ENCODE results near the gene YBX1. TPM values are rescaled to one million over a fixed set of nuclear protein-coding genes. Genes with fewer than 3 reads are reported as not detected.
A peak's percentile ranks its signal among the peaks of the same experiment; 100 is the strongest.

YBX1 gene
- total and polyA plus RNA-seq, 2 of the 13 experiments (the other 11 are each of a cell fraction or from before 2014, with no cell fraction given), result 339 to 628 TPM

DNA sequence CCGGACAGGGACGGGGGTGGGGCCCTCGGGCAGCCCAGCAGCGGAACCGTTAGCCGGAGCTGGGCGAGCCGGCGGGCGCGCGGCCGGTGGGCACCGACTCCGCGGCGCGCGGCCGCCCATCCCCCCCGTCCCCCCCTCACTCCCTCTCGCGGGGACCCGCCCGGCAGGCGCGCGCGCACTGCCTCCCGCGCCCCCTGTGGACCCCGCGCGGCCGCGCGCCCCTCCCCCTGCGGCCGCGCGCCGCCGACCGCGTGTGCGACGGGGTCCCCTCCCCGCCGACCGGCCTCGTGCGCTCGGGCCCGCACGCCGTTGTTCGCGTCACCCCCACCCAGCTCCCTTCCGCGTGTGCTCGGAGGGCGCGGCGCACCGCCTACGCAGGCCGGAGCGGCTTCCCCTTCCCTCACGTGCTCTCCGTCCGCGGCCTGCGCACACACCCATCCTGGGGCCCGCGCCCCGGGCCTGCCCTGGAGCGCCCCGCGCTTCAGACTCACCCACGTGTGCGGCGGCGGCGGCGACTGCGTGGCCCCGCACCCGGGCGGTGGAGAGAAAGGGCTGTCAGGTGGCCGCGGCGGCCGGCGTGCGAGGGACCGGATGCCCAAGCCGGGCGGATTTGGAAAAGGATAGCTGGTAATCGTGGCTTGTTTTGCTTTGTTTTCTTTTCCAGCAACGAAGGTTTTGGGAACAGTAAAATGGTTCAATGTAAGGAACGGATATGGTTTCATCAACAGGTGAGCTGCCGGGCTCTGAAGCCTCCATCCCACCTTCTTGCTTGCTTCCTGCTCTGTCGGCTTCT, 717 bp downstream of the YBX1 start (continued):
- TF ChIP-seq BHLHE40 (IDR thresholded peaks at IDR 0.05; ENCODE audit: low read length), result peak; percentile 89
- peak; percentile 98 for TF ChIP-seq MYC (CRISPR knock-in tag; IDR thresholded peaks at IDR 0.05; ENCODE audit: borderline replicate concordance)
- TF ChIP-seq ARID4A (CRISPR knock-in tag; IDR thresholded peaks at IDR 0.05; ENCODE audit: borderline replicate concordance), result peak; percentile 94
- TF ChIP-seq FOXO1 (CRISPR knock-in tag; IDR thresholded peaks at IDR 0.05), result peak; percentile 50; the same call in 1 of the 2 replicates
- no peak for TF ChIP-seq HDAC6 (IDR thresholded peaks at IDR 0.05; ENCODE audit: low read depth, low read length)
- TF ChIP-seq BORCS8-MEF2B (CRISPR knock-in tag; IDR thresholded peaks at IDR 0.05), result no peak
- 0 out of 2 replicates have a peak, but pooled peaks have one; percentile 29 for TF ChIP-seq ZNF552 (CRISPR knock-in tag; IDR thresholded peaks at IDR 0.05; ENCODE audit: borderline replicate concordance)
- TF ChIP-seq ZNF468 (CRISPR knock-in tag; IDR thresholded peaks at IDR 0.05), result no peak
- TF ChIP-seq SP1 (IDR thresholded peaks at IDR 0.05), result no peak
- TF ChIP-seq SP1 (CRISPR knock-in tag; IDR thresholded peaks at IDR 0.05), result peak; percentile 40; the same call in 1 of the 2 replicates
- TF ChIP-seq, protein P1, sequence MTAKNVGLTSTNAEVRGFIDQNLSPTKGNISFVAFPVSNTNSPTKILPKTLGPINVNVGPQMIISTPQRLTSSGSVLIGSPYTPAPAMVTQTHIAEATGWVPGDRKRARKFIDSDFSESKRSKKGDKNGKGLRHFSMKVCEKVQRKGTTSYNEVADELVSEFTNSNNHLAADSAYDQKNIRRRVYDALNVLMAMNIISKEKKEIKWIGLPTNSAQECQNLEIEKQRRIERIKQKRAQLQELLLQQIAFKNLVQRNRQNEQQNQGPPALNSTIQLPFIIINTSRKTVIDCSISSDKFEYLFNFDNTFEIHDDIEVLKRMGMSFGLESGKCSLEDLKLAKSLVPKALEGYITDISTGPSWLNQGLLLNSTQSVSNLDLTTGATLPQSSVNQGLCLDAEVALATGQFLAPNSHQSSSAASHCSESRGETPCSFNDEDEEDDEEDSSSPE (CRISPR knock-in tag; IDR thresholded peaks at IDR 0.05), result peak; percentile 39; the same call in 1 of the 2 replicates
- TF ChIP-seq, protein P2, sequence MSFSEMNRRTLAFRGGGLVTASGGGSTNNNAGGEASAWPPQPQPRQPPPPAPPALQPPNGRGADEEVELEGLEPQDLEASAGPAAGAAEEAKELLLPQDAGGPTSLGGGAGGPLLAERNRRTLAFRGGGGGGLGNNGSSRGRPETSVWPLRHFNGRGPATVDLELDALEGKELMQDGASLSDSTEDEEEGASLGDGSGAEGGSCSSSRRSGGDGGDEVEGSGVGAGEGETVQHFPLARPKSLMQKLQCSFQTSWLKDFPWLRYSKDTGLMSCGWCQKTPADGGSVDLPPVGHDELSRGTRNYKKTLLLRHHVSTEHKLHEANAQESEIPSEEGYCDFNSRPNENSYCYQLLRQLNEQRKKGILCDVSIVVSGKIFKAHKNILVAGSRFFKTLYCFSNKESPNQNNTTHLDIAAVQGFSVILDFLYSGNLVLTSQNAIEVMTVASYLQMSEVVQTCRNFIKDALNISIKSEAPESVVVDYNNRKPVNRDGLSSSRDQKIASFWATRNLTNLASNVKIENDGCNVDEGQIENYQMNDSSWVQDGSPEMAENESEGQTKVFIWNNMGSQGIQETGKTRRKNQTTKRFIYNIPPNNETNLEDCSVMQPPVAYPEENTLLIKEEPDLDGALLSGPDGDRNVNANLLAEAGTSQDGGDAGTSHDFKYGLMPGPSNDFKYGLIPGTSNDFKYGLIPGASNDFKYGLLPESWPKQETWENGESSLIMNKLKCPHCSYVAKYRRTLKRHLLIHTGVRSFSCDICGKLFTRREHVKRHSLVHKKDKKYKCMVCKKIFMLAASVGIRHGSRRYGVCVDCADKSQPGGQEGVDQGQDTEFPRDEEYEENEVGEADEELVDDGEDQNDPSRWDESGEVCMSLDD (CRISPR knock-in tag; IDR thresholded peaks at IDR 0.05; ENCODE audit: borderline replicate concordance), result peak; percentile 59; the same call in 1 of the 2 replicates
- TF ChIP-seq AGO2 (optimal IDR thresholded peaks at IDR 0.05; ENCODE audit: low read depth, low read length), result peak; percentile 94
- TF ChIP-seq ZNF232 (CRISPR knock-in tag; IDR thresholded peaks at IDR 0.05; ENCODE audit: borderline replicate concordance), result peak; percentile 76
- peak; percentile 50; the same call in 1 of the 2 replicates for TF ChIP-seq ZNF274 (CRISPR knock-in tag; IDR thresholded peaks at IDR 0.05)
- TF ChIP-seq, protein P3, sequence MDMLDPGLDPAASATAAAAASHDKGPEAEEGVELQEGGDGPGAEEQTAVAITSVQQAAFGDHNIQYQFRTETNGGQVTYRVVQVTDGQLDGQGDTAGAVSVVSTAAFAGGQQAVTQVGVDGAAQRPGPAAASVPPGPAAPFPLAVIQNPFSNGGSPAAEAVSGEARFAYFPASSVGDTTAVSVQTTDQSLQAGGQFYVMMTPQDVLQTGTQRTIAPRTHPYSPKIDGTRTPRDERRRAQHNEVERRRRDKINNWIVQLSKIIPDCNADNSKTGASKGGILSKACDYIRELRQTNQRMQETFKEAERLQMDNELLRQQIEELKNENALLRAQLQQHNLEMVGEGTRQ (IDR thresholded peaks at IDR 0.05; ENCODE audit: low read depth, low read length), result peak; percentile 38; the same call in 1 of the 2 replicates
- TF ChIP-seq, protein P3 (CRISPR knock-in tag; IDR thresholded peaks at IDR 0.05; ENCODE audit: borderline replicate concordance), result no peak
- TF ChIP-seq CEBPB (IDR thresholded peaks at IDR 0.05; ENCODE audit: borderline replicate concordance, low read depth, low read length), result no peak
- peak; percentile 69; the same call in 1 of the 2 replicates for TF ChIP-seq SALL2 (CRISPR knock-in tag; IDR thresholded peaks at IDR 0.05)

Measured in HepG2 (cell line).